ENCODE data around the gene PRPF19.
A peak's percentile ranks its signal among the peaks of the same experiment; 100 is the strongest.

The PRPF19 gene

GRCh38 chr11:60919956-60920355, 13.6 kb upstream of the PRPF19 start:
- H3K9ac ChIP-seq (ENCODE audit: low read length) = no peak overlapping the region
- DNase-seq (ENCODE audit: low read depth) = no peak
- peaks cover 27% of the 10 kb centered on the region for H3K4me1 ChIP-seq (ENCODE audit: control insufficient read depth, insufficient read depth, low read length)
- no peak overlapping the region for H3K4me3 ChIP-seq (ENCODE audit: low read length)
- H3K27me3 ChIP-seq (replicated peaks; ENCODE audit: control insufficient read depth, insufficient read depth, low read length) = peaks cover 4% of the 10 kb centered on the region
- H3K9me3 ChIP-seq (ENCODE audit: control insufficient read depth, low read length) = no peaks in the 10 kb centered on the region
- peaks cover 28% of the 10 kb centered on the region for H3K36me3 ChIP-seq (ENCODE audit: control insufficient read depth, insufficient read depth, low read length, severe bottlenecking)

- Histone ChIP-seq H3K4me1 (ENCODE audit: control insufficient read depth, insufficient read depth, low read length) (peaks cover 28% of the 10 kb centered on the region), H3K9ac (ENCODE audit: low read length) (no peak overlapping the region), H3K4me3 (ENCODE audit: low read length) (no peak overlapping the region), H3K9me3 (ENCODE audit: control insufficient read depth, low read length) (no peaks in the 10 kb centered on the region), H3K27me3 (replicated peaks; ENCODE audit: control insufficient read depth, insufficient read depth, low read length) (no peaks in the 10 kb centered on the region), H3K36me3 (ENCODE audit: control insufficient read depth, insufficient read depth, low read length, severe bottlenecking) (peaks cover 28% of the 10 kb centered on the region)
- DNase-seq (ENCODE audit: low read depth) = no peak
Measured at GRCh38 chr11:60919320-60919719, 12.9 kb upstream of the PRPF19 start.

GRCh38 chr11:60918939-60919265, 12.5 kb upstream of the PRPF19 start:
- no peak for DNase-seq (ENCODE audit: low read depth)
- Histone ChIP-seq H3K9me3 (ENCODE audit: control insufficient read depth, low read length) (no peaks in the 10 kb centered on the region), H3K36me3 (ENCODE audit: control insufficient read depth, insufficient read depth, low read length, severe bottlenecking) (peaks cover 28% of the 10 kb centered on the region), H3K9ac (ENCODE audit: low read length) (no peak overlapping the region), H3K27me3 (replicated peaks; ENCODE audit: control insufficient read depth, insufficient read depth, low read length) (no peaks in the 10 kb centered on the region), H3K4me3 (ENCODE audit: low read length) (no peak overlapping the region), H3K4me1 (ENCODE audit: control insufficient read depth, insufficient read depth, low read length) (peaks cover 24% of the 10 kb centered on the region)

GRCh38 chr11:60918251-60918938, 12.0 kb upstream of the PRPF19 start:
- DNase-seq (ENCODE audit: low read depth) = no peak
- no peaks in the 10 kb centered on the region for H3K9me3 ChIP-seq (ENCODE audit: control insufficient read depth, low read length)
- no peak overlapping the region for H3K9ac ChIP-seq (ENCODE audit: low read length)
- peaks cover 23% of the 10 kb centered on the region for H3K4me1 ChIP-seq (ENCODE audit: control insufficient read depth, insufficient read depth, low read length)
- H3K27me3 ChIP-seq (replicated peaks; ENCODE audit: control insufficient read depth, insufficient read depth, low read length) = no peaks in the 10 kb centered on the region
- no peak overlapping the region for H3K4me3 ChIP-seq (ENCODE audit: low read length)
- H3K36me3 ChIP-seq (ENCODE audit: control insufficient read depth, insufficient read depth, low read length, severe bottlenecking) = peaks cover 28% of the 10 kb centered on the region

GRCh38 chr11:60917267-60917666, 10.9 kb upstream of the PRPF19 start:
- H3K9me3 ChIP-seq (ENCODE audit: control insufficient read depth, low read length) = no peaks in the 10 kb centered on the region
- peaks cover 26% of the 10 kb centered on the region for H3K4me1 ChIP-seq (ENCODE audit: control insufficient read depth, insufficient read depth, low read length)
- H3K4me3 ChIP-seq (ENCODE audit: low read length) = no peak overlapping the region
- DNase-seq (ENCODE audit: low read depth) = no peak
- H3K27me3 ChIP-seq (replicated peaks; ENCODE audit: control insufficient read depth, insufficient read depth, low read length) = no peaks in the 10 kb centered on the region
- no peak overlapping the region for H3K9ac ChIP-seq (ENCODE audit: low read length)
- H3K36me3 ChIP-seq (ENCODE audit: control insufficient read depth, insufficient read depth, low read length, severe bottlenecking) = peaks cover 25% of the 10 kb centered on the region

- Histone ChIP-seq H3K27me3 (replicated peaks; ENCODE audit: control insufficient read depth, insufficient read depth, low read length) (no peaks in the 10 kb centered on the region), H3K36me3 (ENCODE audit: control insufficient read depth, insufficient read depth, low read length, severe bottlenecking) (peaks cover 19% of the 10 kb centered on the region), H3K4me3 (ENCODE audit: low read length) (no peak overlapping the region), H3K9me3 (ENCODE audit: control insufficient read depth, low read length) (no peaks in the 10 kb centered on the region), H3K4me1 (ENCODE audit: control insufficient read depth, insufficient read depth, low read length) (peaks cover 26% of the 10 kb centered on the region), H3K9ac (ENCODE audit: low read length) (no peak overlapping the region)
- no peak for DNase-seq (ENCODE audit: low read depth)
Measured at GRCh38 chr11:60916669-60917206, 10.4 kb upstream of the PRPF19 start.

GRCh38 chr11:60915248-60915914, 9.0 kb upstream of the PRPF19 start:
- no peaks in the 10 kb centered on the region for H3K27me3 ChIP-seq (replicated peaks; ENCODE audit: control insufficient read depth, insufficient read depth, low read length)

GRCh38 chr11:60914633-60915247, 8.4 kb upstream of the PRPF19 start:
- DNase-seq (ENCODE audit: low read depth) = peak; percentile 66
- H3K36me3 ChIP-seq (ENCODE audit: control insufficient read depth, insufficient read depth, low read length, severe bottlenecking) = no peaks in the 10 kb centered on the region
- H3K9ac ChIP-seq (ENCODE audit: low read length) = peak overlapping the region; percentile 94
- H3K4me3 ChIP-seq (ENCODE audit: low read length) = peak overlapping the region; percentile 87
- H3K27me3 ChIP-seq (replicated peaks; ENCODE audit: control insufficient read depth, insufficient read depth, low read length) = no peaks in the 10 kb centered on the region
- no peaks in the 10 kb centered on the region for H3K9me3 ChIP-seq (ENCODE audit: control insufficient read depth, low read length)
- peaks cover 26% of the 10 kb centered on the region for H3K4me1 ChIP-seq (ENCODE audit: control insufficient read depth, insufficient read depth, low read length)

More at GRCh38 chr11:60915248-60915914, 9.0 kb upstream of the PRPF19 start:
- Histone ChIP-seq H3K36me3 (ENCODE audit: control insufficient read depth, insufficient read depth, low read length, severe bottlenecking) (peaks cover 6% of the 10 kb centered on the region), H3K4me1 (ENCODE audit: control insufficient read depth, insufficient read depth, low read length) (peaks cover 26% of the 10 kb centered on the region), H3K9ac (ENCODE audit: low read length) (peak overlapping the region; percentile 94), H3K9me3 (ENCODE audit: control insufficient read depth, low read length) (no peaks in the 10 kb centered on the region), H3K4me3 (ENCODE audit: low read length) (peak overlapping the region; percentile 87)
- DNase-seq (ENCODE audit: low read depth) = peak; percentile 84

GRCh38 chr11:60913793-60914632, 7.6 kb upstream of the PRPF19 start, which contains the start of gene TMEM109:
TSS of gene TMEM109 (plus strand) at chr11:60914158. CDS start at chr11:60919694, 5,536 bp downstream.
- Histone ChIP-seq H3K36me3 (ENCODE audit: control insufficient read depth, insufficient read depth, low read length, severe bottlenecking) (no peaks in the 10 kb centered on the region), H3K4me3 (ENCODE audit: low read length) (peak within 1 kb of the TSS; percentile 87), H3K4me1 (ENCODE audit: control insufficient read depth, insufficient read depth, low read length) (peaks cover 22% of the 10 kb centered on the region), H3K9me3 (ENCODE audit: control insufficient read depth, low read length) (no peaks in the 10 kb centered on the region), H3K27me3 (replicated peaks; ENCODE audit: control insufficient read depth, insufficient read depth, low read length) (peaks cover 4% of the 10 kb centered on the region), H3K9ac (ENCODE audit: low read length) (peak within 1 kb of the TSS; percentile 94)
- DNase-seq (ENCODE audit: low read depth) = peak; percentile 97

GRCh38 chr11:60912851-60913528, 6.6 kb upstream of the PRPF19 start:
- peaks cover 18% of the 10 kb centered on the region for H3K4me1 ChIP-seq (ENCODE audit: control insufficient read depth, insufficient read depth, low read length)
- peak overlapping the region; percentile 94 for H3K9ac ChIP-seq (ENCODE audit: low read length)
- H3K9me3 ChIP-seq (ENCODE audit: control insufficient read depth, low read length) = no peaks in the 10 kb centered on the region
- no peaks in the 10 kb centered on the region for H3K36me3 ChIP-seq (ENCODE audit: control insufficient read depth, insufficient read depth, low read length, severe bottlenecking)
- H3K27me3 ChIP-seq (replicated peaks; ENCODE audit: control insufficient read depth, insufficient read depth, low read length) = peaks cover 4% of the 10 kb centered on the region
- no peak for DNase-seq (ENCODE audit: low read depth)
- peak overlapping the region; percentile 87 for H3K4me3 ChIP-seq (ENCODE audit: low read length)

Measured in adipocyte (in vitro differentiated cells).